Measurements from ENCODE around the gene GSDME. TPM values are rescaled to one million over a fixed set of nuclear protein-coding genes. Genes with fewer than 3 reads are reported as not detected.

GSDME gene
- total and polyA plus RNA-seq, 7 donors: 4.9 to 32.1 (median 14.1) TPM

GRCh38 chr7:24786306-24786705 lies 29.0 kb upstream of the GSDME start:
- Histone ChIP-seq H3K27ac (peak overlapping the region; percentile 80), H3K27me3 (ENCODE audit: insufficient read depth in 3 of 3, low read length in 2 of 3) (no peaks in the 10 kb centered on the region), H3K36me3 (ENCODE audit: insufficient read depth in 1 of 2, low read depth in 1 of 2) (no peaks in the 10 kb centered on the region), H3K9me3 (no peaks in the 10 kb centered on the region), H3K4me3 (no peak overlapping the region), H3K4me1 (peaks cover 11% of the 10 kb centered on the region)
- intact Hi-C loops (cut with DNase I): no loop called here
- ATAC-seq (peak in 2 of 4 donors; percentile 25 to 33), DNase-seq (no peak)
- no peak for TF ChIP-seq CTCF (IDR thresholded peaks at IDR 0.05)
- WGBS, 3 donors: 74 to 81% (median 79%) methylated on average over 4 of the region's 4 CpGs

GRCh38 chr7:24784277-24784676 lies 27.0 kb upstream of the GSDME start:
- H3K9me3 ChIP-seq: no peaks in the 10 kb centered on the region
- TF ChIP-seq CTCF (IDR thresholded peaks at IDR 0.05): no peak
- no peaks in the 10 kb centered on the region for H3K36me3 ChIP-seq (ENCODE audit: insufficient read depth in 1 of 2, low read depth in 1 of 2)
- WGBS, 3 donors: 60 to 68% (median 61%) methylated on average over 5 of the region's 5 CpGs
- DNase-seq (no peak), ATAC-seq (no peak)
- no peak overlapping the region for H3K4me3 ChIP-seq
- H3K4me1 ChIP-seq: peaks cover 15% of the 10 kb centered on the region
- intact Hi-C loops (cut with DNase I): no loop called here
- peak overlapping the region; percentile 23 for H3K27ac ChIP-seq
- H3K27me3 ChIP-seq (ENCODE audit: insufficient read depth in 3 of 3, low read length in 2 of 3): no peaks in the 10 kb centered on the region

- peaks cover 15% of the 10 kb centered on the region for H3K4me1 ChIP-seq
- peak overlapping the region; percentile 23 for H3K27ac ChIP-seq
- ATAC-seq (no peak), DNase-seq (no peak)
- TF ChIP-seq CTCF (IDR thresholded peaks at IDR 0.05): no peak
- no peaks in the 10 kb centered on the region for H3K27me3 ChIP-seq (ENCODE audit: insufficient read depth in 3 of 3, low read length in 2 of 3)
- no peaks in the 10 kb centered on the region for H3K36me3 ChIP-seq (ENCODE audit: insufficient read depth in 1 of 2, low read depth in 1 of 2)
- intact Hi-C loops (cut with DNase I): no loop called here
- H3K9me3 ChIP-seq: no peaks in the 10 kb centered on the region
- no peak overlapping the region for H3K4me3 ChIP-seq
- WGBS, 3 donors: 47 to 56% (median 50%) methylated on average over 2 of the region's 2 CpGs
Measured at GRCh38 chr7:24783698-24784097, 26.4 kb upstream of the GSDME start.

- H3K27ac ChIP-seq: no peak overlapping the region
- H3K4me1 ChIP-seq: peaks cover 3% of the 10 kb centered on the region
- intact Hi-C loops (cut with DNase I): no loop called here
- no peaks in the 10 kb centered on the region for H3K36me3 ChIP-seq (ENCODE audit: insufficient read depth in 1 of 2, low read depth in 1 of 2)
- no peak for DNase-seq
- H3K4me3 ChIP-seq: no peak overlapping the region
- no peaks in the 10 kb centered on the region for H3K27me3 ChIP-seq (ENCODE audit: insufficient read depth in 3 of 3, low read length in 2 of 3)
- 92 to 97% (median 93%) methylated on average over 4 of the region's 4 CpGs for WGBS, 3 donors
- ATAC-seq: no peak
- H3K9me3 ChIP-seq: no peaks in the 10 kb centered on the region
- TF ChIP-seq CTCF (IDR thresholded peaks at IDR 0.05): no peak
Measured at GRCh38 chr7:24781106-24781505, 23.8 kb upstream of the GSDME start.

GRCh38 chr7:24779283-24779655 lies 22.0 kb upstream of the GSDME start:
- Histone ChIP-seq H3K27ac (peak overlapping the region; percentile 86), H3K4me3 (no peak overlapping the region), H3K36me3 (ENCODE audit: insufficient read depth in 1 of 2, low read depth in 1 of 2) (no peaks in the 10 kb centered on the region), H3K27me3 (ENCODE audit: insufficient read depth in 3 of 3, low read length in 2 of 3) (no peaks in the 10 kb centered on the region), H3K4me1 (peaks cover 3% of the 10 kb centered on the region), H3K9me3 (no peaks in the 10 kb centered on the region)
- ATAC-seq (peak; percentile 20 to 25 (median 22)), DNase-seq (no peak)
- TF ChIP-seq CTCF (IDR thresholded peaks at IDR 0.05): no peak
- intact Hi-C loops (cut with DNase I): no loop called here
- WGBS, 3 donors: 61 to 96% (median 77%) methylated on average over 2 of the region's 2 CpGs

Data from psoas muscle (tissue), 8 donors.